Body of pancreas (tissue), 4 donors: ENCODE results near the gene C2CD4D. TPM values are rescaled to one million over a fixed set of nuclear protein-coding genes. Genes with fewer than 3 reads are reported as not detected.

ENCODE experiments used
- ATAC-seq: fragments of 150-250 bp; one replicate; pipeline ENCODE4 v1.9.1; 2016
- DNase-seq, 4 donors: peaks; one replicate each; pipeline ENCODE4 v3.0.0-alpha.2; 2019
- H3K27ac ChIP-seq, 4 donors: fragments of 200-600 bp; sonication (generic); 1 replicate in 3 of 4; 2 replicates in 1 of 4; pipeline versions ENCODE4 v1.5.1 to v1.6.1; 2016 to 2019; ENCODE audit warnings: mild to moderate bottlenecking in 1 of 4, mixed read lengths in 1 of 4, moderate library complexity in 1 of 4
- H3K27me3 ChIP-seq, 2 donors: fragments of 200-600 bp; sonication (generic); one replicate each; pipeline ENCODE4 v1.6.0; 2016; ENCODE audit warnings: mild to moderate bottlenecking in 1 of 2
- H3K36me3 ChIP-seq, 2 donors: fragments of 200-600 bp; sonication (generic); replicated peaks in 1 of 2; 2 replicates each; pipeline ENCODE4 v1.5.1; 2016; ENCODE audit warnings: low read depth in 2 of 2; ENCODE audit not compliant: insufficient read depth in 1 of 2
- H3K4me1 ChIP-seq: fragments of 200-600 bp; sonication (generic); one replicate; pipeline ENCODE4 v1.6.0; 2016
- H3K4me3 ChIP-seq, 2 donors: fragments of 200-600 bp; sonication (generic); 1 replicate in 1 of 2; 2 replicates in 1 of 2; pipeline ENCODE4 v1.5.1; 2016 to 2019
- H3K9me3 ChIP-seq, 3 donors: fragments of 200-600 bp; sonication (generic); 1 replicate in 2 of 3; 2 replicates in 1 of 3; pipeline ENCODE4 v1.5.1; 2016
- CTCF ChIP-seq, 7 experiments: fragments of 450-650 bp in 4 of 7; fragments of 200-600 bp in 3 of 7; sonication (generic) in 3 of 7; IDR thresholded peaks; one replicate each; pipeline ENCODE4 v1.5.1; 2016 to 2019; ENCODE audit warnings: antibody characterized with exemption in 7 of 7
- POLR2A ChIP-seq, 3 donors: fragments of 450-650 bp; IDR thresholded peaks; one replicate each; pipeline ENCODE4 v1.6.1; 2016; ENCODE audit warnings: antibody characterized with exemption in 3 of 3, mild to moderate bottlenecking in 2 of 3
- WGBS, 2 donors: methylation state at CpG; one replicate each; pipeline ENCODE4 v1.1.5; 2017; 5-methylcytosine and 5-hydroxymethylcytosine counted together
- intact Hi-C: fragments of 100-400 bp; cut with DNase I; formaldehyde crosslinking; loops from one replicate; pipeline ENCODE4 v1.15.1; 2023
- small RNA-seq: library from RNA; depleted of rRNA; stranded (forward); fragments of <200 nt; gene quantifications from one replicate; pipeline ENCODE3, GENCODE V24; 2016
- total RNA-seq, 2 donors: library from RNA; depleted of rRNA; stranded (reverse); fragments of >200 nt; gene quantifications; one replicate each; pipeline ENCODE4 v1.1.0, GENCODE V29; 2016

Gene C2CD4D
- total RNA-seq, 2 donors from 2014 or later = 0.26 to 2.6 TPM

GRCh38 chr1:151790940-151791651, 48.5 kb downstream of the C2CD4D start:
- H3K36me3 ChIP-seq = no peaks in the 10 kb centered on the region
- intact Hi-C loops = no loop called here
- no peaks in the 10 kb centered on the region for H3K27me3 ChIP-seq
- WGBS, 2 donors = 0 to 1% methylated on average over 12 to 48 of the region's 52 CpGs
- peak overlapping the region; percentile 35 to 79 (median 63) for H3K27ac ChIP-seq
- DNase-seq (peak in 1 of 4 donors; percentile 29), ATAC-seq (peak; percentile 4)
- peaks cover 8% of the 10 kb centered on the region for H3K4me1 ChIP-seq
- TF ChIP-seq CTCF (IDR thresholded peaks at IDR 0.05) (no peak), POLR2A (IDR thresholded peaks at IDR 0.05) (no peak)
- peak overlapping the region; percentile 39 to 90 for H3K4me3 ChIP-seq
- H3K9me3 ChIP-seq = no peaks in the 10 kb centered on the region

- WGBS, 2 donors = 0 to 1% methylated on average over 40 to 58 of the region's 58 CpGs
- TF ChIP-seq POLR2A (IDR thresholded peaks at IDR 0.05) (peak; percentile 60 to 84 (median 81)), CTCF (IDR thresholded peaks at IDR 0.05) (peak in 4 of 7 experiments; percentile 7 to 70 (median 46))
Measured at GRCh38 chr1:151790071-151790939, 49.3 kb downstream of the C2CD4D start, which contains the start of gene TDRKH. TSS of gene TDRKH (minus strand) at chr1:151790500. CDS start at chr1:151783022, 7,478 bp downstream.

More at GRCh38 chr1:151790071-151790939, 49.3 kb downstream of the C2CD4D start, which contains the start of gene TDRKH:
- H3K27ac ChIP-seq = peak within 1 kb of the TSS; percentile 35 to 79 (median 63)
- no peaks in the 10 kb centered on the region for H3K27me3 ChIP-seq
- H3K9me3 ChIP-seq = no peaks in the 10 kb centered on the region
- H3K4me3 ChIP-seq = peak within 1 kb of the TSS; percentile 66 to 90
- intact Hi-C loops = no loop called here
- peak; percentile 98 to 99 (median 98) for DNase-seq
- no peaks in the 10 kb centered on the region for H3K36me3 ChIP-seq
- H3K4me1 ChIP-seq = peaks cover 8% of the 10 kb centered on the region
- peak; percentile 99 for ATAC-seq

Small RNA genes within 50 kb of the gene (small RNA-seq; reads per million reads assigned to genes)
- gene RF00019 = not detected

Other genes with a start within 250 kb of the C2CD4D start
- 10 to 100 TPM; 22.3 to 25.7 TPM for gene SNX27, start 227.8 kb downstream of the C2CD4D start, total RNA-seq
- 10 to 100 TPM in 1 of 2 donors, 1 to 10 TPM in 1; 1.6 to 48.1 TPM for gene CELF3, start 123.0 kb downstream of the C2CD4D start, total RNA-seq
- not detected for gene RIIAD1, start 118.3 kb downstream of the C2CD4D start, total RNA-seq
- gene MRPL9, start 76.3 kb downstream of the C2CD4D start, total RNA-seq = 10 to 100 TPM; 24.6 to 40.2 TPM
- 1 to 10 TPM; 2.6 to 4.0 TPM for gene TDRKH, start 49.3 kb downstream of the C2CD4D start, total RNA-seq
- gene LINGO4, start 34.4 kb downstream of the C2CD4D start, total RNA-seq = 1 to 10 TPM in 1 of 2 donors, under 1 TPM in 1; 0.66 to 1.6 TPM
- gene RORC, start 8.0 kb downstream of the C2CD4D start, total RNA-seq = 10 to 100 TPM; 32.3 to 51.4 TPM
- gene THEM5, start 13.9 kb upstream of the C2CD4D start, total RNA-seq = not detected
- 10 to 100 TPM; 11.9 to 30.3 TPM for gene THEM4, start 69.7 kb upstream of the C2CD4D start, total RNA-seq
- 100 to 1,000 TPM in 1 of 2 donors, 10 to 100 TPM in 1; 40.7 to 105 TPM for gene S100A10, start 154.0 kb upstream of the C2CD4D start, total RNA-seq
- gene S100A11, start 197.2 kb upstream of the C2CD4D start, total RNA-seq = 100 to 1,000 TPM in 1 of 2 donors, 10 to 100 TPM in 1; 76.1 to 101 TPM
- not detected for gene TCHHL1, start 249.2 kb upstream of the C2CD4D start, total RNA-seq